Esophagus muscularis mucosa (tissue), 4 donors: ENCODE results near the gene TRAPPC14. TPM values are rescaled to one million over a fixed set of nuclear protein-coding genes. Genes with fewer than 3 reads are reported as not detected.

Experiments
- DNase-seq: peaks from one replicate; pipeline ENCODE4 v3.0.0-alpha.2; 2017; ENCODE audit errors: extremely low spot score
- H3K27ac ChIP-seq, 4 donors: fragments of 200-600 bp; sonication (generic); replicated peaks in 1 of 4; 1 replicate in 3 of 4; 2 replicates in 1 of 4; pipeline ENCODE4 v1.5.1; 2016 to 2019; ENCODE audit warnings: mild to moderate bottlenecking in 1 of 4
- H3K27me3 ChIP-seq, 4 donors: fragments of 200-600 bp; sonication (generic); one replicate each; pipeline versions ENCODE4 v1.5.1 to v1.6.0; 2016 to 2019
- H3K36me3 ChIP-seq, 4 donors: fragments of 200-600 bp; sonication (generic); one replicate each; pipeline ENCODE4 v1.5.1; 2016 to 2019
- H3K4me1 ChIP-seq, 4 donors: fragments of 200-600 bp; sonication (generic); one replicate each; pipeline ENCODE4 v1.5.1; 2016 to 2019
- H3K4me3 ChIP-seq, 4 donors: fragments of 200-600 bp; sonication (generic); 1 replicate in 2 of 4; 2 replicates in 2 of 4; pipeline ENCODE4 v1.5.1; 2016 to 2019; ENCODE audit warnings: mild to moderate bottlenecking in 4 of 4, moderate library complexity in 1 of 4
- H3K9me3 ChIP-seq, 4 donors: fragments of 200-600 bp; sonication (generic); 1 replicate in 3 of 4; 2 replicates in 1 of 4; pipeline ENCODE4 v1.5.1; 2016 to 2019
- CTCF ChIP-seq, 3 experiments: fragments of 200-600 bp in 2 of 3; fragments of 450-650 bp in 1 of 3; sonication (generic) in 2 of 3; IDR thresholded peaks; one replicate each; pipeline ENCODE4 v1.5.1; 2017 to 2019; ENCODE audit warnings: antibody characterized with exemption in 3 of 3, mild to moderate bottlenecking in 2 of 3, moderate library complexity in 1 of 3
- EP300 ChIP-seq: sonication (generic); formaldehyde crosslinking; IDR thresholded peaks from one replicate; pipeline ENCODE4 v1.6.1; 2017; ENCODE audit warnings: antibody characterized with exemption
- POLR2A ChIP-seq: fragments of 450-650 bp; IDR thresholded peaks from one replicate; pipeline ENCODE4 v1.6.1; 2017; ENCODE audit warnings: antibody characterized with exemption, moderate library complexity, mild to moderate bottlenecking, low read depth
- POLR2AphosphoS5 ChIP-seq, 2 donors: sonication (generic); formaldehyde crosslinking; IDR thresholded peaks; one replicate each; pipeline ENCODE4 v1.6.1; 2017; ENCODE audit warnings: antibody characterized with exemption in 2 of 2
- WGBS: methylation state at CpG from one replicate; pipeline ENCODE4 v1.1.5; 2018; 5-methylcytosine and 5-hydroxymethylcytosine counted together
- intact Hi-C: fragments of 100-400 bp; cut with DNase I; formaldehyde crosslinking; loops from one replicate; pipeline ENCODE4 v1.15.1; 2023
- total RNA-seq, 4 donors: library from RNA; depleted of rRNA; stranded (reverse); fragments of >200 nt; gene quantifications; one replicate each; pipeline versions ENCODE4 v1.1.0 to v1.2.1, GENCODE V29; 2016

The TRAPPC14 gene
- total RNA-seq, 4 donors from 2014 or later: 5.5 to 8.8 (median 6.8) TPM

- Histone ChIP-seq H3K27ac (no peak overlapping the region), H3K4me1 (no peaks in the 10 kb centered on the region), H3K4me3 (no peak overlapping the region), H3K9me3 (no peaks in the 10 kb centered on the region), H3K36me3 (peaks cover 53 to 99% (median 96%) of the 10 kb centered on the region in 4 donors), H3K27me3 (no peaks in the 10 kb centered on the region)
- WGBS: 85% methylated on average over 12 of the region's 12 CpGs
- TF ChIP-seq CTCF (IDR thresholded peaks at IDR 0.05) (no peak), POLR2AphosphoS5 (IDR thresholded peaks at IDR 0.05) (no peak), EP300 (no peak), POLR2A (no peak)
- intact Hi-C loops: no loop called here
- DNase-seq: no peak
Observed at GRCh38 chr7:100109521-100110163, 48.9 kb downstream of the TRAPPC14 start.

- H3K4me1 ChIP-seq: peaks cover 0 to 6% (median 2%) of the 10 kb centered on the region in 4 donors
- intact Hi-C loops: no loop called here
- H3K9me3 ChIP-seq: no peaks in the 10 kb centered on the region
- no peak overlapping the region for H3K4me3 ChIP-seq
- no peak for DNase-seq
- H3K27me3 ChIP-seq: no peaks in the 10 kb centered on the region
- WGBS: 80% methylated on average over 10 of the region's 11 CpGs
- TF ChIP-seq POLR2AphosphoS5 (IDR thresholded peaks at IDR 0.05): no peak
- TF ChIP-seq POLR2A: no peak
- TF ChIP-seq CTCF (IDR thresholded peaks at IDR 0.05): no peak
- TF ChIP-seq EP300: no peak
- H3K27ac ChIP-seq: no peak overlapping the region
- peaks cover 60 to 100% (median 99%) of the 10 kb centered on the region in 4 donors for H3K36me3 ChIP-seq
Observed at GRCh38 chr7:100107890-100108289, 50.6 kb downstream of the TRAPPC14 start.

GRCh38 chr7:100107125-100107737, 51.3 kb downstream of the TRAPPC14 start:
- H3K9me3 ChIP-seq: no peaks in the 10 kb centered on the region
- no peaks in the 10 kb centered on the region for H3K27me3 ChIP-seq
- 77% methylated on average over 15 of the region's 25 CpGs for WGBS
- H3K4me3 ChIP-seq: no peak overlapping the region
- intact Hi-C loops: no loop called here
- peaks cover 5 to 12% (median 9%) of the 10 kb centered on the region in 4 donors for H3K4me1 ChIP-seq
- no peak for TF ChIP-seq EP300
- TF ChIP-seq POLR2A: no peak
- no peak for TF ChIP-seq CTCF (IDR thresholded peaks at IDR 0.05)
- TF ChIP-seq POLR2AphosphoS5 (IDR thresholded peaks at IDR 0.05): no peak
- no peak overlapping the region for H3K27ac ChIP-seq
- H3K36me3 ChIP-seq: peaks cover 58 to 94% (median 92%) of the 10 kb centered on the region in 4 donors
- no peak for DNase-seq

GRCh38 chr7:100106633-100107032, 51.9 kb downstream of the TRAPPC14 start:
- no peak overlapping the region for H3K4me3 ChIP-seq
- H3K9me3 ChIP-seq: no peaks in the 10 kb centered on the region
- H3K27ac ChIP-seq: no peak overlapping the region
- peaks cover 6 to 15% (median 12%) of the 10 kb centered on the region in 4 donors for H3K4me1 ChIP-seq
- TF ChIP-seq POLR2A: no peak
- no peak for TF ChIP-seq CTCF (IDR thresholded peaks at IDR 0.05)
- no peak for TF ChIP-seq POLR2AphosphoS5 (IDR thresholded peaks at IDR 0.05)
- no peak for TF ChIP-seq EP300
- H3K27me3 ChIP-seq: no peaks in the 10 kb centered on the region
- intact Hi-C loops: no loop called here
- peaks cover 52 to 88% (median 86%) of the 10 kb centered on the region in 4 donors for H3K36me3 ChIP-seq
- 81% methylated on average over 17 of the region's 17 CpGs for WGBS
- no peak for DNase-seq
